Esophagus squamous epithelium (tissue), 4 donors: ENCODE data around the gene DUSP22.

Experiments
- POLR2A ChIP-seq, 4 donors: fragments of 450-650 bp; IDR thresholded peaks; one replicate each; pipeline ENCODE4 v1.6.1; 2017; ENCODE audit warnings: antibody characterized with exemption in 4 of 4, mild to moderate bottlenecking in 4 of 4, moderate library complexity in 3 of 4
- TF ChIP-seq, protein P1 (sequence below), 6 experiments: fragments of 450-650 bp in 4 of 6; fragments of 200-600 bp in 2 of 6; sonication (generic) in 2 of 6; IDR thresholded peaks; one replicate each; pipeline ENCODE4 v1.5.1; 2016 to 2019; ENCODE audit warnings: antibody characterized with exemption in 6 of 6, mild to moderate bottlenecking in 4 of 6, moderate library complexity in 4 of 6

DNA sequence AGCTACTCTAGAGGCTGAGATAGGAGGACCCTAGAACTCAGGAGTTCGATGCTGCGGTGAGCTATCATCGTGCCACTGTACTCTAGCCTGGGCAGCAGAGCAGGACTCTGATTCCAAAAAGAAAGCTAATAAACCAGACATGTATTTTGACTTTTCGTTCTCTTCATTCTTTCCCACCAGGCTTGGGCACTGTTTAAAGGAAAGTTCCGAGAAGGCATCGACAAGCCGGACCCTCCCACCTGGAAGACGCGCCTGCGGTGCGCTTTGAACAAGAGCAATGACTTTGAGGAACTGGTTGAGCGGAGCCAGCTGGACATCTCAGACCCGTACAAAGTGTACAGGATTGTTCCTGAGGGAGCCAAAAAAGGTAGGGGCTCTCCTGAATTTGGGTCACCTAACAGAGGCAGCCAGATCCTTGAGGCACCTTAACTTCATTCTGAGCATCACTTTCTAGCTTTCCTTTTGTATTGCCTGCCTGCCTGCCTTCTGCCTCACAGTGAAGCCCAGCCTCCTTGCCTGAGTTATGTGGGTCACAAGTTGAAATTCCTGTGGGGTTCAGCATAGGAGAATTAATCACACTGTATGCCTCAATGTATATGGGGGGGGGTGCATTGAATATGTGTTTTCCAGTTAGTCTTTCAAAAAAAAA lies 102.5 kb downstream of the DUSP22 start:
- TF ChIP-seq POLR2A (IDR thresholded peaks at IDR 0.05): no peak
- TF ChIP-seq, protein P1, sequence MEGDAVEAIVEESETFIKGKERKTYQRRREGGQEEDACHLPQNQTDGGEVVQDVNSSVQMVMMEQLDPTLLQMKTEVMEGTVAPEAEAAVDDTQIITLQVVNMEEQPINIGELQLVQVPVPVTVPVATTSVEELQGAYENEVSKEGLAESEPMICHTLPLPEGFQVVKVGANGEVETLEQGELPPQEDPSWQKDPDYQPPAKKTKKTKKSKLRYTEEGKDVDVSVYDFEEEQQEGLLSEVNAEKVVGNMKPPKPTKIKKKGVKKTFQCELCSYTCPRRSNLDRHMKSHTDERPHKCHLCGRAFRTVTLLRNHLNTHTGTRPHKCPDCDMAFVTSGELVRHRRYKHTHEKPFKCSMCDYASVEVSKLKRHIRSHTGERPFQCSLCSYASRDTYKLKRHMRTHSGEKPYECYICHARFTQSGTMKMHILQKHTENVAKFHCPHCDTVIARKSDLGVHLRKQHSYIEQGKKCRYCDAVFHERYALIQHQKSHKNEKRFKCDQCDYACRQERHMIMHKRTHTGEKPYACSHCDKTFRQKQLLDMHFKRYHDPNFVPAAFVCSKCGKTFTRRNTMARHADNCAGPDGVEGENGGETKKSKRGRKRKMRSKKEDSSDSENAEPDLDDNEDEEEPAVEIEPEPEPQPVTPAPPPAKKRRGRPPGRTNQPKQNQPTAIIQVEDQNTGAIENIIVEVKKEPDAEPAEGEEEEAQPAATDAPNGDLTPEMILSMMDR (IDR thresholded peaks at IDR 0.05): no peak
